HG03558 (cell line): Measurements from ENCODE around the gene SOHLH1.

Source experiments
- ATAC-seq: cut with Tn5 transposase; IDR thresholded peaks from one replicate; pipeline ENCODE4 v1.9.1; 2021; ENCODE audit warnings: moderate number of reproducible peaks; ENCODE audit not compliant: unreplicated experiment; ENCODE audit errors: extremely low read depth

SOHLH1 gene

DNA sequence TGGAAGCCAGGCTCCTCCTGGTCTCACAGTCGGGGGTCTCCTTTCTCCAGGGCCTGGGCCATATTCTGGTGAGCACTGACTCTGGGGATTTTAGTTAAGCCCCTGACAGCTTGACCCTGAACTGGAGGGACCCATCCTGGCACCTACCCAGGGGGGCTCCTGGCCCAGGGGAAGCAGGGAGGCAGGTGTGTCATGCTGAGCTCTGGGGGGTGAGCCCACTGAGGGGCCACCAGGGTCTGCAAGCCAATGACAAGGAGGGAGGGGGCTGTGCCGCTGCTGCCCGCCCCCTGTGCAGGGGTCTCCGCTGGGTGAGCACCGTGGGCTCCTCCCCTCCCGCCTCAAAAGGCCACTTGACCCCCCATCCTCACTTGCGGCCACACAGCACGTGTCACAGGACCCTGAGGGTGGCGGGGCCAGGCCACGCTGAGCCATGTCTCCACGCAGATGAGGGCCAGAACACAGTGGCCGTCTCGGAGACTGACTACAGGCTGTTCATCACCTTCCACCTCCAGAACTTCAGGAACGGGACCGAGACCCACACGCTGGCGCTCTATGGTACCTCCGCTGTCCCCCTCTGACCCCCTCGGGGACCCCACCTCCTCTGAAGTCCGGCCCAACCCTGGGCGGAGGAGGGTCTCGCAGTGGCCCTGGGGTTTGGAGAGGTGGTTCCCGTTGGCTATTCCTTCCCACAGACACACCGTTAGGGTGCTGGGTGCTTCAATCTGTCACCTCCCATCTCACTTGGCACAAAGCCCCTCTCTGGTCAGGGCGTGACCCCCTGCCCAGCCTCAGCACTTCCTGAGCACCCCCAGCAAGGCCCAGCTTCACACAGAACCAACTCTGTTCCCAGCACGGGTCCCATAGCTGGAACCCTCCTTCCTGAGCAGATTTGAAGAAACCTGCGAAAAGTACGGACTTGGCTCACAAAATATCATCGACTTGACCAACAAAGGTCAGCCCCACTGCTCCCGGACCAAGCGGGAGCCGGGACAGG lies 34.2 kb downstream of the SOHLH1 start:
- ATAC-seq, result no peak

- no peak for ATAC-seq
Measured at GRCh38 chr9:135664266-135664665, 35.0 kb downstream of the SOHLH1 start.

DNA sequence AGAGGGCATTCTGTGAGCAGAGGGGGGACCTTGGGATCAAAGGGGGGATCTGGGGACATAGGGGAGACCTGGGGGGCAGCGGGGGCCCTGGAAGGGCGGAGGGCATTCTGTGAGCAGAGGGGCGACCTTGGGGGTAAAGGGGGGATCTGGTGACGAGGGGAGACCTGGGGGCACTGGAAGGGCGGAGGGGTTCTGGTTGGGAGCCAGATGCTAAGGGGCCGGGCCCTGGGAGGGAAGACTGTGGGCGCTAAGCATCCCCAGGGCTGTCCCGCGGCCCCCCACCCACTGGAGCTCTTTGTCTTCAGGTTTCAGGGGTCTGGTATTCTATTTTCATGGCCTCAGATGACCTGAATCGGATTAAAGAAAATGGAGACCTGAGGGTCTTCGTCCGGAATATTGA lies 35.4 kb downstream of the SOHLH1 start:
- no peak for ATAC-seq

DNA sequence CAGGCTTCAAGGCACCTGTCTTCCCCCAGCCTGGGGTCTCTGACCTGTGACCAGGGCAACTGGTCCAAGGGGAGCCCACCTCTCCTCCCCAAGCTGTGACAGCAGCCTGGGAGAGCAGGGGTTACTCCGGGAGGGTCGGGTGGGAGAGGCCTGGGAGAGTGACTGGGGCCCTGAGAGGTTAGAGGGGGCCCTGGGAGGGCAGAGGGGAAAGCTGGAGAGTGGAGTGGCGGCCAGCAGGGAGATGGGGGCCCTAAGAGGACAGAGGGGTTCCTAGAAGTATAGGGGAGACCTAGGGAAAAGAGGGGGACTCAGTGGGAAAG lies 35.9 kb downstream of the SOHLH1 start:
- no peak for ATAC-seq

- ATAC-seq, result no peak
Measured at GRCh38 chr9:135662758-135663450, 36.4 kb downstream of the SOHLH1 start, which contains the start of gene LCN9. TSS of gene LCN9 (plus strand) at chr9:135663309. CDS start at chr9:135663322, 13 bp downstream.

DNA sequence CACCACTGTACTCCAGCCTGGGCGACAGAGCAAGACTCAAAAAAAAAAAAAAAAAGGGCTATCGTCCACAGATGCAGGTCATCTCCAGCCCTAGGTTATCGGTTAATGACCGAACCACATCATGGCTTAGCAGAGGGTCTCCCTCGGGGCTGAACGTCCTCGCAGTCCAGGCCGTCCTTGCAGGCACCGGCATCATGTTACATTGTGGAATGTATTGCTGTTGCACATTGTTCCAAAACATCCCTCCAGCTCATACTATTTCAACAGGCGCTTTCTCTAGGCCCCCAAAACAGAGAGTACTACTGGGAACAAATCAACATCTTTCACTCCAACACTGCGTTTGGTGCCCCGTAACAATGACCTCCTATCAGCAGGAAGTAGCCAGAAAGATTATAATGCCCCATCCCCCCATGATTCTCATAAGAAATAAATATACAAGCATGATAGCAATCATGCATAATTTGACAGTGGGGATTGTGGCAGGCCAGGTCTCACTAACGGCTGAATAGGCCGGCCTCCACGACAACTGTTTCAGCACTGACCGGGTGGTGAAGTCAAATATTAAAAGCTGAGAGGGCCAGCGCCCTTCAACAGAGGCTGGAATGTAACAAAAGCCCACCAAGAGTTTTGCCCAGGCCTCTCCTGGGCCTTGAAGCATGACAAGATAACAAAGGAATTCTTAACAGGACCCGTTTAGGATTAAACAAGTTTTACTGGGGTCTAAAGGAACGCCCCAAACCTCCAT lies 37.3 kb downstream of the SOHLH1 start:
- no peak for ATAC-seq

GRCh38 chr9:135660407-135660806 lies 38.9 kb downstream of the SOHLH1 start:
- ATAC-seq, result no peak

- ATAC-seq, result no peak
Measured at GRCh38 chr9:135659252-135659651, 40.0 kb downstream of the SOHLH1 start.

DNA sequence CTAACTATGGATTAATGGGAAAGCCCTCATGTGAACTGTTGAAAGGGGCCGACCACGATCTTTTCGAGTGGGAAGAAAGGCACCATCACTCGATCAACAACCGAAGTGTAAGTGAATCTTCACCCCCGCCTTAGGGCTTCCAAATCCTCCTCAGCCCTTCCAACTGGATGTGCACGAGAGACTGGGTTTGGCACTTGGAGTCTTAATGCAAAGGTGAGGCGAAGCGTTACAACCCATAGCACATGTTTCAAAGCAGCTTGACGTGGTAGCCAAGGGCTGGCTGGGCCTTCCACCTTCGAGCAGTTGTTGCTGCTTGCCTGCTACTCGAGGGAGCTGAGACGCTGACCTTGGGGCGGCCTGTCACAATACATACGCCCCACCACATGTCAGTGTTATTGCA lies 41.9 kb downstream of the SOHLH1 start:
- no peak for ATAC-seq

GRCh38 chr9:135655317-135655716 lies 44.0 kb downstream of the SOHLH1 start:
- no peak for ATAC-seq

DNA sequence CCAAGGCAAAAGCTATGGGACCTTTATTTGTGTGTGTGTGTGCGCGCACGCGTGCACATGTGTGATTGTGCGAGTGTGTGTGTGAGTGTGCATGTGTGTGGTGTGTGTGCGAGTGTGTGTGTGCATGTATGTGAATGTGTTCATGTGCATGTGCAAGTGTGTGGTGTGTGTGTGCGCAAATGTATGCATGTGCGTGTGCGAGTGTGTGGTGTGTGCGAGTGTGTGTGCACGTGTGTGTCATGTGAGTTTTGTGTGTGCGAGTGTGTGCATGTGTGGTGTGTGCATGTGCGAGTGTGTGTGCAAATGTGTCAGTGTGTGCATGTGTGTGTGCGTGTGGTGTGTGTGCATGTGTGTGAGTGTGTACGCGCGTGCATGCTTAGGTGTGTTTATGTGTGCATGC lies 48.9 kb downstream of the SOHLH1 start:
- no peak for ATAC-seq

- ATAC-seq, result no peak
Measured at GRCh38 chr9:135649508-135649907, 49.8 kb downstream of the SOHLH1 start.

- ATAC-seq, result no peak
Measured at GRCh38 chr9:135648494-135649410, 50.5 kb downstream of the SOHLH1 start.

- ATAC-seq, result no peak
Measured at GRCh38 chr9:135647884-135648283, 51.4 kb downstream of the SOHLH1 start.

- ATAC-seq, result no peak
Measured at GRCh38 chr9:135644631-135645218, 54.6 kb downstream of the SOHLH1 start.
